NCI-H2029 treated with DMSO at 0.1 percent for 48 hours (cell line): ENCODE data around the gene MAGEA2B.
"Not testable (repeated sequence)": the region's sequence is repeated elsewhere in the genome, so short reads cannot be mapped to it uniquely, and the experiment has no call there.

Source experiments
- DNase-seq: peaks from one replicate; lab custom pipeline; 2025; lab: John Stamatoyannopoulos, UW

MAGEA2B gene

DNA sequence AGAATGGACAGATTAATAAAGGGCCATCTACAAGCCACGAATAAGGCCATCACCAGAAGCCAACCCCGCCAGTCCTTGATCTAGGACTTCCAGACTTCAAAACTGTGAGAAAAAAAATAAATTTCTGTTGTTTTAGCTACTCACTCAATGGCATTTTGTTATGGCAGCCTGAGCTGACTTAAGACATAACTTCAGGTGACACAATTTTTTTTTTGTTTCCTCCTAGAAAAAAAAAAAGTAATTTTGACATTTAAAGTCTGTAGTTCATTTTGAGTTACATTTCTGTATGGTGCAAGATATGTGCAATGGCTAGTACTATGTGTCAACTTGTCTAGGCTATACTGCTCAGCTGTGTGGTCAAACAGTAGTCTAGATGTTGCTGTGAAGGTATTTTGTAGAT lies 44.5 kb downstream of the MAGEA2B start, which contains the start of gene CSAG3:
CSAG3 (plus strand) TSS at position 301 of the 400 bp plus-strand sequence.
- DNase-seq = not testable (repeated sequence)

DNA sequence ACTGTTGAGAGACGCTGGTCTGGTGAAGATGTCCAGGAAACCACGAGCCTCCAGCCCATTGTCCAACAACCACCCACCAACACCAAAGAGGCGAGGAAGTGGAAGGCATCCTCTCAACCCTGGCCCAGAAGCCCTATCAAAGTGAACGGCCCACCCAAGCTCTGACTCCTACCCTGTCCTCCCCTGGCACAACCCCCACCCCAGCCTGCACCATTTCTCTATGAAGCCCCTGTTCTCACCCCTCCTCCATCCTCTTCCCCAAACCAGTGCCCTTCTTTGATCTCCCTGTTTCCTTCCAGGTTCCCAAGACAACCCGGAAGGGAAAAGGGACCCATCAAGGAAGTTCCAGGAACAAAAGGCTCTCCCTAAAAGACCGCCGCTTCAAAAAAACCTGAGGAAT lies 45.1 kb downstream of the MAGEA2B start:
- not testable (repeated sequence) for DNase-seq

DNA sequence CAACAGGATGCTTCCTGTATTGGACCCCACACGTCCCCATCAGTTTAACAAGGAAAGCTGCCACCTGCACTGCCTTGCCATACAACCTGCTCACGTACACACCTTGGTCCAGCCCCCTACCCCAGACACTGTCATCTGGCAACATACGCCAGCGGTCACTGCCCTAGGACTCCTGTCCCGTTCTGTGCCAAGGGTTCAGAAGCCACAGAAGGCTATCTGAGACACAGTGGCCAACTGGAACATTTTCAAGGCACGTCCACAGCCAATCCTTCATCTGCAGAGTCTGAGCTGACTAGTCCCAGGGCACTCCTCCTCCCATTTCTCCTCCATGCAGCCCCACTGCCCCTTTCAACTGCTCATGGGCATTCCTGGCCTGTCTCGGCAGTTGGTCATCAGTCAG lies 47.2 kb downstream of the MAGEA2B start:
- DNase-seq = not testable (repeated sequence)

DNA sequence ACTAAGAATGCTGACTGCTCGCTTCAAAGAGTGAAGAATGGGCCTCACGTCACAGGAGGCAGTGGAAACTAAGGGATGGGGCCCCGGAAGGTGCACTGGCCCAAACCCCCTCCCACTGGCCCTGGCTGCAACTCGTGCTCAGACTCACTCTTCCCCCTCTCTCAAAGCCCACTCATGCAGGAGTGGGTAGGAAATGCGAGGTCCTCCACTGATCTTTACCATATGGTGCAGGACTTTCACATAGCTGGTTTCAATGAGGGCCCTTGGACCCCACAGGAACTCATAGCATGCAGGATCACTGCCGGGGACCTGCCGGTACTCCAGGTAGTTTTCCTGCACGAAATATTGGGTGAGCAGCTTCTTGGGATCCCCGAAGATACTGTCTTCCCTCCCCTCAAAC lies 52.1 kb downstream of the MAGEA2B start:
- not testable (repeated sequence) for DNase-seq
